Activated CD4-positive, alpha-beta T cell treated with anti-CD3 and anti-CD28 coated beads, Interleukin-10, Interleukin-2, amounts not matched to agents 100 ng/mL and 50 ng/mL, durations not matched to agents 16 hours and 8 hours (primary cell): ENCODE measurements around the gene TAL1.

Experiments used
- DNase-seq: peaks from one replicate; pipeline ENCODE4 v3.0.0-alpha.2; 2020

TAL1 gene

DNA sequence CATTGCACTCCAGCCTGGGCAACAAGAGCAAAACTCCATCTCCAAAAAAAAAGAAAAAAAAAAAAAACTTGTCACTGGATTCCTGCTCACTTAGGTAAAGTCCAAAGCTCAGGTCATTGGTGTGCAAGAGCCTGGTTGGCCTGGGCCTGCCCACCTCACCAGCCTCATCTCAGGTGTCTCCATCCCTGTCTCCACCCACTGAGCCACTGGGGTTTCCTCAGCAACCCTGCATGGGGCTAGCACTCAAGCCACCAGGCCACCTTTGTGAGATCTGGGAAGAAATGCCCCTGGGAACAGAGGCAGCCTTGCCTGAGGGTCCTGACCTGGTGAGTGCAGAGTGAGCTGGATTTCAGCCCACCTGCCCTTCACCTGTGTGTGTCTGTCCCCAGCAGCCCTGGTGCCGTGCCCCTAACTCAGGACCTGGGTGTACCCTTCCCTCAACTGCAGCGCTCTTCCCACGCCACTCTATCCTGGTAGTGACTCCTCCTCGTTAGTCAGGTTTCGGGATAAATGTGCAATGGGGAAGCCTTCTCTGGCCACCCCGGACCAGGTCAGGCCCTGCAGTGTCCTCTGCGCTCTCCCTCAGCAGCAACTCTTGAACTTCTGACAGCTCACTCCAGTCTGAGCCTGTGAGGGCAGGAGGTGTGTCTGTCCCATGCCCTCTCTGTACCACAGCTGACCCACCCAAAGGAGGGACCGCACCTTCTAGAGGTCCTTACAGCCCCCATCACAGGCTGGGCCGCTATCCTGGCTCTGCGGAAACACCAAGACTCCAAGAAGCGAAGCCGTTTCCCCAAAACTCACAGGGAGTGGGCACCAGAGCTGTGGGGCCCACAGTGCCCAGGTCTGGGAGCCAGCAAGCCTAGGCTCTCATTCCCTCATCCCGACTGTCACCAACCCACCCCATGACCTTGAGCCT, 45.5 kb downstream of the TAL1 start:
- DNase-seq: no peak

DNA sequence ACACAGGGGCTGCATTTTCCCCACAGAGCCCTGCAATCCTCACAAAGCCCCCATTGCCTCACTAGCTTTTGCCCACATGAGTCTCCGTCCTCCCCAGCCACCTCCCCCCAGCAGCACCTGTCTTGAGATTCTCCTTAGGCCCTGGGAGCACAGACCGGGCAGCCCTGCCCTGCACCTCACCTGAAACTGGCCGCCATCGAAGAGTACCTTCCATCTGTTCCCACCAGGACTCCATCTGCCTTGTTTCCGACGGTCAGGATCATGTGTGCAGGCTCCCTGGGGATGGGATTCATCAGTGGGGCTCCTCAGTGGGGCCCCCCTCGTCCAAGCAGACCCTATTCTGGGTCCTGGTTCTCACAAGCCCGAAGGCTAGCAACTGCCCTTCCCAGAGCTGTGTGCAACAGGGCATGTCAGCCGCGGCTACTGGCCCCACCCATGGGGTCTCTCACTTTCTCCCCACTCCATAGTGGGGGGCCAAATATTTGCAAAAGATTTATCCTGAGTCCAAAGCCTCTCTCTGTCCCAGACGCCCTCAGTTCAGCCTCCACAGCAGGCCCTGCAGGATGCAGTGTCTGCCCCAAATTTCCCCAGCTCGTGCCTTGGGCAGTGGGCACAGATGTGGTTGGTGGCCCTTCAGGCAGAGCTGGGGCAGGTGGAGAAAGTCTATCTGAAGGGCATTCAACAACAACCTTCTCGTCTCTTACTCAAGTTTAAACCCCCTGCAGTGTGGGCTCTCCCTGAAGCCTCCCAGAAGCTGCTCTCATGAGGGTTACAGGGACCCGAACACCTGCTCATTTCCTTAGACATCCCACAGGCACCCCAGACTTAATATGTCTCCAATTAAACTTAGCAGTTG, 47.0 kb downstream of the TAL1 start:
- no peak for DNase-seq

DNA sequence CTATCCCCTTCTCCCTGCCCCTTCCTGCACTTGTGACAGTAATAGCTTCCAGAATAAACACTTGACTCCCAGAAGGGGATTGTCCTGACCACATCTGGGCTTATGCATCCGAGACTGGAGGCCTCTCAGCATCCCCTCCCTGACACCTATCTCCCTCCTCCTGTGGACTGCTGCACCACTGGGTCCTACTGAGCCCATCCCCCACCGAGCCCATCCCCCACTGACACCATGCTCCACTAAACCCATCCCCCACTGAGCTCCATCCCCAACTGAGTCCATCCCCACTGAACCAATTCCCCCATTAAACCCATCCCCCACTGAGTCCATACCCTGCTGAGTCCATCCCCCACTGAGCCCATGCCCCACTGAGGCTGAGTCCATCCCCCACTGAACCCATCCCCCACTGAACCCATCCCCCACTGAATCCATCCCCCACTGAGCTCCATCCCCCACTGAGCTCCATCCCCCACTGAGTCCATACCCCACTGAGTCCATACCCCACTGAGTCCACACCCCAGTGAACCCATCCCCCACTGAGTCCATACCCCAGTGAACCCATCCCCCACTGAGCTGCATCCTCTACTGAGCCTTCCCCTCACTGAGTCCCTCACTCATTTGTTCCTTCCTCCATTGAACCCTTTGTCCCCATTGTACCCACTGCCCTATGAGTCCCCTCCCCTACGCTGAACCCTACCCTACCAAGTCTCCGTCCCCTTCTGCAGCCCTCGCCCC, 47.8 kb downstream of the TAL1 start:
- no peak for DNase-seq

DNA sequence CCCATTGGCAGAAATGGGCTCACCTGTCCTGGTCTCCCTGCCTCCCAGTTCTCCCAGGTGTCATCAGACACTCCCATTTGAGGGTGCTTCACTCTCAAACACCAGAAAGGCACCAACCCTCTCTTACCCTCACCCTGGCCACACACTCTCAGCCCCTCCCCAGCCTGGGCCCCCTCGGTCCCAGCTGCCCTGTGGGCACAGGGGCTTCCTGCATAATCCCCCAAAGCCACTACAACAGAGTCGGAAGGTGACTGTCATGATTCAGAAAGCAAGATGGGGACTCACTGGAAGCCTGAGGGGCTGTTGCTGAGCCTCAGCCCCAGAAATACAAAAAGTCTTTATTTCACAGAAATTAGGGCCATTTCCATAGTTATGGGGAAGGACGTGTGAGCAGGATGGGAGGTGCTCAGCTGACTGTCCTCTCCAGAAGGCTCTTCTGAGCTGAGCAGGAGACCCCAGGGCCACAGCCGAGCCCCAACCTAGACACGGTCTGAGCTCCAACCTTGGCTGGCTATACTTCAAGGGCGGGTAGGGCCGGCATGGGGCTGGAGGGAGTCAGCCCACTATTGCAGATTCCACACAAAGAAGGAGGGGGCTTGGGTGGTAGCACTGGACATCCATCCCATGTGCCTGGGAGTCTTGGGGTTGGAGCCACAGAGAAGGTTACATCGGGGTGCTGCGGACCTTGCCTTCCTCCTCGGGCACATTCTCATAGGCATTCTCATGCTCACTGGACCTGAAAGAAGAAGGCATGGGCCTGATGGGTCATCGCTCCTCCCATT, 48.5 kb downstream of the TAL1 start:
- no peak for DNase-seq

DNA sequence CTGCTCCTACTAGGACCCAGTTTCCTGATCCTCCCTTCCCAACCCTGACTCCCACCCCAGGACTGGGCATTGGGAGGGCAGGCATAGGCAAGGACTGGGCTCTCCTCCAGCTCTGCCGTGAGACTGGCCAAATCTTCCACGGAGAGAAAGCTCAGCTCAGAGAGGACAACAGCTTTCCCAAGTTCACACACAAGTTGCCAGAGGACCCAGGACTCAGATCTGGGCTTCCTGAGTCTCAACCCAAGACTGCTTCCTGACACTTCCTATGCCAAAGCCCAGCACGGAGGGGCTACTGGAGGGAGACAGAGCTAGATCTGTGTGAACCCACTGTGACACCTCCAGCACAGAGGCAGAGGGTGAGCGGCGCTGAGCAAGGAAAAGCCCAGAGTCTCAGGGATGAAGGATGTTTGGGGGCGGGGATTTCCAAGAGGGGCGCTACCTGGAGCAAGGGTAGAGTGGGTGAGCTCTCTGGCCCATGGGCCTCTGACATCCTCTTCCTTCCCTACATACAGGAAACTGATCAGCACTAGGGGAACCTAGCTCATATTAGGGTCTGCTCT, 49.3 kb downstream of the TAL1 start:
- DNase-seq: no peak

DNA sequence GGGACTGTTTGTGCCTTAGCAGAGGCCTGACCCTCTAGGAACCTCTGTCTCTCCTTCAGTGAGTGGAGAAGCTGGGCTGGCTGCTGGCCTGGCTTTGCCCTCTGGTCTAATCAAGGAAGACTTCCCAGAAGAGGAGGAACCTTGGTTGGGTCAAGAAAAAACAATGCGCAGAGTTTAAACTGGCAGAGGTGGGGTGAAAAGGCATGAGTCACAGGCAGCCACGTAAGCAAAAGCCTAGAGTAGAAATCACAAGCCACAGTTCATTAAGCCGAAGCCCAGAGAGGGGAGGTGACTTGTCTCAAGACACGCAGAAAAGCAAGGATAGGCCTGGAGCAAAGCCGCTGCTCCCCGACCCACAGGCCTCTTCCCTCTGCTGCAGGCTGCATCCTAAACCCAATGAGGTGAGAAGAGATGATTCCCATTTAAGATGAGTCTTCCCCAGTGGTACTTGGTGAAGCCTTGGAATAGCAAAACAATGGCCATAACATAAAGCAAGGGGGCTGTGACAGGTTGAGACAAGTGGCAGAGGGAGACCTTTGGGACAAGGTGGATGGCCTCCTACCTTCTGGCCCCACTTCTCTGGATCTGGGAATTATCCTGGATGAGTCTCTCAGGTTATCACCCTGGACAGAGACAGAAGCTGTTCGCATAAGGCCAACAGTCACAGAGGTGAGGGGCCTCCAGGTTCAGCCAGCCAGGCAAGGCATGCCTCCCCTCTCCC, 49.9 kb downstream of the TAL1 start:
- DNase-seq: no peak

DNA sequence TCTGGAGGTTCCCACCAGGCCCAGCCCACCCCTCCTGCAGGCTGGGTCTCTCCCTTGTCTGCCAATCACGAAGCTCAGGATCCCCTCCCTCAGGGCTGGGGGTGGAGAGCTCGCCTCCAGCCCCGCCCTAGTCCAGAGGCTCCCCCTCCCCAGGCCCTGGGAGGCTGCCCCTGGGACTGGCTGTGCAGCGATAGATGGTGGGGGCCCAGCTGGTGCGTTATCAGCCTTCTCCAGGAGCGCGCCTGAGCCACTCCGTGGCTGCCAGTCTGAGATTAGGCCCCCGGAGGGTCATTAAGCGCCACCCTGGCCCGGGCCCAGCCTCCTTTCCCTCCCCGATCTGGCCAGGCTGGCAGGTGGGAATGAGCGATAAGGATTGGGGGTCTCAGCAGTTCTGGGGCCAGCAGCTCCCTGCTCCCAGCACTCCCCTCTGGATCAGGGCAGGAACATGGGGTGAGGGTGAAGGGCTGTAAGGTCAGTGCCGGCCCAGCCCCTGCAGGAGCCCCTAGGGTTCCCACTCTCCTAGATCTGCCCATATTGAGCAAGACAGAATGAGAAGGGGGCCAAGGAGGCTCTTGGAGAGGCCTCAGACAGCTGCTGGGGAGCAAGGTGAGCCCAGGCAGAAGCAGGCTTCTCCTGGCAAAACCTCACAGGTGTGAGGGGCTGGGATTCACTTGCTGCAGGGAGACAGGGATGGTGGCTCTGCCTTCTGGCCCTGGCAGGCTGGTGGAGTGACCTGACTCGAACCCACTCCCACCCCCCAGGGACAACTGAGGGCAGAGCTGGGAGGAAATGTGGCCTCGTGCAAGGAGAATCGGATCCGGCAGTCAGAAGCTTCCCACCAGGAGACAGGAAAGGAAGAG, 50.7 kb downstream of the TAL1 start:
- DNase-seq: no peak

DNA sequence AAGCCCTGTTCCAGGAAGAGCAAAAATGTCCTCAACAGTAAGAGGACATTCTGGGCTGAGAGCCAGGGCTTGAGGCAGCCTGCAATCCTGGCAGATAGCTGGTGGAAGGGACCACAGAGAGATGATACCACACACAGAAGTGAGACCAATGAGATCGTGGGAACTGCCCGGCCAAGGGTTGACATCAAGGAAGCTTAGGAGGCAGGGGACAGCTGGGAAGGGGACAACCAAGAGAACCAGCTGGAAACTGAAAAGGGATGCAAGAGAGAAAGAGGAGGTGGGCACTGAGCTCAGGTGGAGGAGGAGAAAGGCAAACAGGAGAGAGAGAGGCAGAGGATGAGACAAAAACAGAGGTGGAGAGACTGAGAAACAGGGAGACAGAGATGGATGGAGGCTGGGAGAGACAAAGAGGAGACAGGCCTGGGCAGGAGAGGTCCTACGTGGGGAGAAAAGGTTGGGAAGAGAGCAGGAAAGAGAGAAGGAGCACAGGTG, 51.4 kb downstream of the TAL1 start:
- DNase-seq: no peak

DNA sequence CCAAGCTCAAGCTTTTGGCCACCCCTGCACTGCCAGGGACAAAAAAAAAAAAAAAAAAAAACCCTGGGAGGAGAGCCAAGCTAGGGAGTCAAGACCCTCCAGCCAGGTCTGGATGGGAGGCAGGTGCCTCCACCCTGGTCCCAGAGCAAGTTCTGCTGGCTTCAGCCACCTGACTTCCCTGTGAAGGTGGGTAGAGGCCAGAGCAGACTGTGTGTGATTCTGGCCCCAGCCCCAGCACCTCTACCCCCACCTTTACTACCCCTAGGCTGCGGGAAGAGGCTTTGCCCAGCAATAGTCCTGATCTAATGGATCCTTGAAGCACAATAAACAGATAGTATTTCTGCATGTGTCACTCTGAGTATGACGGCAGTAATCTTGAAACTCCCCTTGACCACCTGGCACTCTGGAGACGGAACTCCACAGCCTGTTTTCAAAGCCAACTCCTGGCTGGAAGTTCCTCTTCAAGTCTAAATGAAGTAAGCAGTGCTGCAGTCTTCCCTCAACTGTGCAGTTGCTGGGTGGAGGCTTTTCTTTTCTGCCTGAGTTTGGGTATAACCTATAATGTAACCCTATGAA, 51.9 kb downstream of the TAL1 start:
- no peak for DNase-seq

DNA sequence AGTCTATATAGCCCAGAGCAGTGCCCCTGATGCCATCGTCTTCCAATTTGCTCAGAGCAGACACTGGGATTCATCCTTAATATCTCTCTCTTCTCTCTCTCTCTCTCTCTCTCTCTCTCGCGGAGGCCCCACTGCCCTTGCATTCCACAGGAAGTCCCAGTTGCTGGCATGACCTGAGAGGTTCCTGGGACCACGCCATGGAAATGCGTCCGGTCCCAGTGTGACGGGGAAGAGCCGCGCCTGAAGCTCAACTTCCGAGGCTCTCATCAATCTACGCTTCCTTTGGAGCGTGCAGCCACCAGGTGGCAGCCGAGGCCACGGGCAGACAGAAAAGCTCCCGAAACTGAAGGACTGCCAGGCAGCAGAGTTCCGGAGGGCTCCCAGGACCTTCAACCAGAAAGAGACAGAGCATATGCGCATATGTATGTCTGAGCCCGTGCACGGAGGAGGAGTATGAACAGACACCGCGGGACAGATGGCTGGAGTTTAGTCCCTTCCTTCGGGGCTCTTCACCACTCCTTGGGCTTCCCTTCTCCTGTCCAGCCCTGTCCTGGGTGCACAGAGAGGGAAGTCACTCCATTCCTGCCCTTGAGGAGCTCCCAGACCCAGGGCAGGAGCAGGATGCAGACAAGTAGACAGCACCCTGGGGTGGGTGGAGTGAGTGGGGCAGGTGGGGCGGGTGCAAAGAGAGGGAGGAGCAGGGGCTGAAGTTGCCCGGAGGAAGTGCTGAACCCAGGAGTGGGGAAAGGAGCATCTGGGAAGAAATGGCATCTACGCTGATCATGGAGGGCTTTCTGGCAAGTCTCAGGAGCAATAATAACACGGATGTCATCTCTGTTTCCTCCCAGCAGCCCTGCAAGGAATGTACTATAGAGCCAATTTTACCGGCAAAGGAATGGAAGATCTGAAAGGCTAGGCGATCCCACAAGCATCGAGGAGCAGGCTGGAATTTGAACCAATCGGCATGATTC, 52.7 kb downstream of the TAL1 start:
- DNase-seq: peak; percentile 88

DNA sequence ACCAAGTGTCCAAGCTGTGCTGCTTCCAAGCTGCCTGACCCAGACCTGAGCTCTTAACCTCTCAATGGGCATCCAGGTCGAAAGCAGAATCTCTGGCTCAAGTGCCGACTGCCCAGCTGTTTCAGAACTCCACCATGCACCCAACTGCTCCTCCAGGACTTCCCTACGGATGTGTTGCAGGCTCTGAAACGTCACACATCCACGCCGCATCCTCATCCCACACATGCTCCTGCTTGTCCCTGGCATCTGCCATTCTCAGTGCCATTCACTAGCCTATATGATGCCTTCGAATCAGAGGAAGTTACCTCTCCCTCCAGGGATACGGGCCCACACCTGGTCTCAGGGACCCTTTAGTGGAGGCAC, 53.4 kb downstream of the TAL1 start:
- no peak for DNase-seq

DNA sequence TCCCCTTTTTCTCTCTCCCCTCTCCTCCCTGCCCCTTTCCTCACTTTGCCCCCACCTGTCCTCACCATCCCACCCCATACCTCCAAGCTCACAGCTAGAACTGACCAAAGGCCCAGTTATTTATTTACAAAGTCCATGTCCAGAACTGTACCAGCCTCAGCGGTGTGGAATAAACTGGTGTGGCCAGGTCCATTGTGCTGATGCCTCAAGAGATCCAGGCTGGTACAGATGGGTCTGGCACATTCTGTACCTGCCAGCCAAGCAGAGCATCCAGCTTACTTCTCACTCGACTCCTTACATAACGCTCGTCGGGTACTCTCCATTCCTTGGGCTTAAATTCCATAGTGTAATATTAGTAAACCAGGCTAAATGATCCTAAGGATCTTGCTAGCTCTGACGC, 54.0 kb downstream of the TAL1 start:
- DNase-seq: no peak

DNA sequence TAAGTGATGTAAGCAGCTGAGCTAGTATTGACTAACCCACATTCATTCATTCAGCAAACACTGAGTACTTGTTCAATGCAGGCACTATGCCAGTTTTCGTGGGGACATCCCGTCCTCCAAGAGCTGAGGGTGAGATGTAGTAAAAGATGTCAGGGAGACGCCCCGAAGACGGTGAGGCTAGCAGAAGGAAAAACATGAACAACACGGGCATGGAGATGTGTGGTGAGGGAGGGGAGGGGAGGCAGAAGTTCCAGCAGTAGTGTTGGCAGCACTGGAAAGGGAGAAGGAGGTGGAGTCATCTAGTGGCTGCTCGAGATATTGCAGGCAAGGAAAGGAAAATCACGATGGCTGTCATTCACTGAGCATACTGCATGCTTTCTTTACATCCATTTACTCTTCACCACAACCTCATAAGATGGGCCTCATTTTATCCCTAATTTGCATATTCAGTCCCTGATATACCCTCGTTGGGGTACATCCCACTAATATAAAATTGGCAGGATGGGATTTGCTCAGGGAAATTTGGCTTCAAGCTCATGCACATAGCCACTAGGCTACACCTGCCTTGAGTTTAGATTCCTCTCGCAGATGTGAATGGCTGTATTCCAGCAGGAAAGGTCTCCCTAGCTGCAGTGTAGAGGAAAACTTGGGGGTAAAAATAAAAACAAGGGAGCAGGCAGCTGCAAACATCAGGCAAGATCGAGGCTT, 56.6 kb downstream of the TAL1 start:
- DNase-seq: peak; percentile 61

DNA sequence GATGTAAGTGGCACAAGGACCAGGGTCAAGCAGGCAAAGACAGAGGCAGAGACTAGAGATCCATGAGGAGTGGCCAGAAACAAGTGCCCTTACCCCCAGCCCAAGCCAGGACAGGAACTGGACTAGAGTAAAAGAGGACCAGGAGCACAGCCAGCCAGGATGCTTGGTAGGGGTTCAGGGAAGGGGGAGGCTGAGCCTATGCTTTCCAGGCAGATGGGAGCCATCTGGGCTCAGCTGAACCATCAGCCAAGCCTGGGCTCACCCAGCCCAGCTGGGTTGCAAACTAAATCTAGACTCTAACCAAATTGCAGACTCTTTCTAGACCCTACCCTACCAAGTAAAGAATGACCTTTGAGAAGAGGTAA, 57.4 kb downstream of the TAL1 start:
- no peak for DNase-seq

DNA sequence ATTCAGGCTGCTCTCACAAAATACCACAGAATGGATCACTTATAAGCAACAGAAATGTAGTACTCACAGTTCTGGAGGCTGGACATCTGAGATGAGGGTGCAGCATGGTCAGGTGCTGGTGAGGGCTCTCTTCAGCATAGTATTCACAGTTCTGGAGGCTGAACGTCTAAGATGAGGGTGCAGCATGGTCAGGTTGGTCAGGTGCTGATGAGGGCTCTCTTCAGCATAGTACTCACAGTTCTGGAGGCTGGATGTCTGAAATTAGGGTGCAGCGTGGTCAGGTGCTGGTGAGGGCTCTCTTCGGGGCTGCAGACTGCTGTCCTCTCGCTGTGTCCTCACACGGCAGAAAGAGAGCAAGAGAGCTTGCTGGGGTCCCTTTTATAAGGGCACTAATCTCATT, 59.2 kb downstream of the TAL1 start:
- DNase-seq: no peak
